GM21737 (cell line): ENCODE data around the gene FPR1.
"Not testable (repeated sequence)": the region's sequence is repeated elsewhere in the genome, so short reads cannot be mapped to it uniquely, and the experiment has no call there.

Experiments used
- ATAC-seq: cut with Tn5 transposase; IDR thresholded peaks from one replicate; pipeline ENCODE4 v1.9.1; 2021; ENCODE audit warnings: mild to moderate bottlenecking, moderate library complexity; ENCODE audit not compliant: unreplicated experiment

The FPR1 gene

DNA sequence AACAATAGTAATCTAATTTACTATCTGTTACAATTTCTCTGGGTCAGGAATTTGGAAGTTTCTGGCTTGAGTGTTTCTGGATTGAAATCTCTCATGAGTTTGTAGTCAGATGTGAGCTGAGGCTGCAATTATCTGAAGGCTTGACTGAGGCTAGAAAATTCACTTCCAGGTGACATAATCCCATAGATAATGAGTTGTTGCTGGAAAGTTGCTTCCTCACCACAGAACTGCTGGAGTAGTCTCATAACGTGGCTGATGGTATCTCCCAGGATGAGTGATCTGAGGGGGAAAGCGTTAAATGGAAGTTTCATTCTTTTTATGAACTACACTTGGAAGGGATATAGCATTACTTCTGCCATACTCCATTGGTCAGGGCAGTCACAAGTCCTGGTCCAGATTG lies 28.0 kb upstream of the FPR1 start:
- ATAC-seq: no peak

GRCh38 chr19:51779181-51779580 lies 27.5 kb upstream of the FPR1 start:
- no peak for ATAC-seq

GRCh38 chr19:51777570-51778462 lies 26.1 kb upstream of the FPR1 start:
- ATAC-seq: no peak

DNA sequence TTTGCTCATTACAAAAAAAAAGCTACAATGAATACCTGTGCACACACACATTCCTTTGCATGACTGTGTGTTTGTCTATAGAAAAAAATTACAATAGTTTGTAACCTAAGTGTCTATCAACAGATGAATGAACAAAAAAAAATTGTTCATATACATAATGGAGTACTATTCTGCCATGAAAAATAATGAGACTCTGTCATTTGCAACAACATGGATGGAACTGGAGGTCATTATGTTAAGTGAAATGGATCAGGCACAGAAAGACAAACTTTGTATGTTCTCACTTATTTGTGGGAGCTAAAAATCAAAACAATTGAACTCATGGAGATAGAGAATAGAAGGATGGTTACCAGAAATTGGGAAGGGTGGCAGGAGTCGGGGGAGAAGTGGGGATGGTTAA lies 24.9 kb upstream of the FPR1 start:
- not testable (repeated sequence) for ATAC-seq

DNA sequence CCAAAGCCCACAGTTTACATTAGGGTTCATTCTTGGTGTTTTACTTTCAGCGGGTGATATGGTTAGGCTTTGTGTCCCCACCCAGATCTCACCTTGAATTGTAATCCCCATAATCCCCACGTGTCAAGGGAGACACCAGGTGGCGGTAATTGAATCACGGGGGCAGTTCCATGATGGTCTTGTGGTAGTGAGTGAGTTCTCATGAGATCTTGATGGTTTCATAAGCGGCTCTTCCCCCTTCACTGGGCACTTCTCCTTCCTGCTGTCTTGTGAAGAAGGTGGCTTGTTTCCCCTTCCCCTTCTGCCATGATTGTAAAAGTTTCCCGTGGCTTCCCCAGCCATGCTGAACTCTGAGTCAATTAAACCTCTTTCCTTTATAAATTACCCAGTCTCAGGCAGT lies 21.3 kb upstream of the FPR1 start:
- no peak for ATAC-seq

DNA sequence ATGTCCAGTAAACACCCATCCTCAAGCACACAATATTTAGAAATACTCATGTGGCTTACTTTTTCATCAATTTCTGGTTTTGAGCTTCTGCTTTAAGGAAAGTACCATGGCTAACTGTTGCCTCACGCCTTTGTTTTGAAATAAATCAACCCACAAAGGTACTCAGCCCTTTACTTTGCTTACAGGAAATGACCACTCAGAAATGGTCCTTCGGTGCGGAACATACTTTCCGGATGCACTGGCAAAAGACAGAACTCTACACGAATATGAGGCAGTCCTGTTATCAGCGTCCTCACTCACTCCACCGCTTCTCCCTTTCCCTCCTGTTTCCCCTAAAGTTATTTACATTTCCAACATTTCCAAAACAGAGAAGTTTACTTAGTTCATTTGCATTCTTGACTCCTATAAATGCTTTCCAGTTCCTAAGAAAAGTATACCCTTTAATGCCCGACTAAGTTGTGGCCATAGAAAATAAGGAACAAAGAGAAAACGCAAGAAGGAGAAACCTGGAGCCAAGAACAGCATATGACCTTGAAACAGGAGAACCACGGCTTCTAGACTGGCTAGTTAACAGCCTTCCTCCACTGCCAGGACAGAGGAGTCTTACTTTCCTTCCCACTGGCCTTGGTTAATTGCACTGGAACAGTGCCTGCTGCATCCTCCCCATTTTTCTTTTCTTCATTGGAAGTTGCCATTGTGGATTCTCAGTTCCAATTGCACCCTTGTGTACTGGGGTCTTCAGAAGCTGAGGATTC lies 19.9 kb upstream of the FPR1 start:
- ATAC-seq: no peak

GRCh38 chr19:51766461-51766860 lies 14.8 kb upstream of the FPR1 start:
- no peak for ATAC-seq

DNA sequence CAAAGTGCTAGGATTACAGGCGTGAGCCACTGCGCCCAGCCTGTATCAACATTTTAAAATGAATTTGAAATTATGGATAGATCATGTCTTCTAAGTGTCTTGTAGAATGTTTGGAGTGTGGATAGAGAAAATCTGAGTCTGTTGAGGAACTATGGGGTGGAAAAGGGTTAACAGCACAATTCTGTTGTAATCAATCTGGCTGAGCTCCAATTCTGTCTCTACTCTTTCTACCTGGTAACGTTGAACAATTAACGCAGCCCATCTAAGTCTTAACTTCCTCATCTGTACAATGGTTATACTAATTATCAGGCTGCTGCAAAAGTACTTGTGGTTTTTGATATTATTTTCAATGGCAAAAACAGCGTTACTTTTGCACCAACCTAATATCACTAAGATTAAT lies 13.4 kb upstream of the FPR1 start:
- ATAC-seq: no peak

DNA sequence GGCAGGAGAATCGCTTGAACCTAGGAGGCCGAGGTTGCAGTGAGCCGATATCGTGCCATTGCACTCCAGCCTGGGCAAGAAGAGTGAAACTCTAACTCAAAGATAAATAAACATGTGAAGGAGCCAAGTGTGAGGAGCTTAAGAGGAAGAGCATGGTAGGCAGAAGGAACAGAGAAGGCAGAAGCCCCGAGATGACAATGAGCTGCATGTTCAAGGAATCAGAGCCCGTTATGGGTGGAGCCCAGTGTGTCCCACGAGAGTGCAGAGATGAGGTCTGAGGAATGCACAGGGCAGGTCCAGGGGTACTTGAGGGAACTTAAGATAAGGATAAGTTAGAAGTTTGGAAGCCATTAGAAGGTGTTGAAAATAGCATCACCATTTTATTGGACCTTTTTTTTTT lies 10.0 kb upstream of the FPR1 start:
- no peak for ATAC-seq

DNA sequence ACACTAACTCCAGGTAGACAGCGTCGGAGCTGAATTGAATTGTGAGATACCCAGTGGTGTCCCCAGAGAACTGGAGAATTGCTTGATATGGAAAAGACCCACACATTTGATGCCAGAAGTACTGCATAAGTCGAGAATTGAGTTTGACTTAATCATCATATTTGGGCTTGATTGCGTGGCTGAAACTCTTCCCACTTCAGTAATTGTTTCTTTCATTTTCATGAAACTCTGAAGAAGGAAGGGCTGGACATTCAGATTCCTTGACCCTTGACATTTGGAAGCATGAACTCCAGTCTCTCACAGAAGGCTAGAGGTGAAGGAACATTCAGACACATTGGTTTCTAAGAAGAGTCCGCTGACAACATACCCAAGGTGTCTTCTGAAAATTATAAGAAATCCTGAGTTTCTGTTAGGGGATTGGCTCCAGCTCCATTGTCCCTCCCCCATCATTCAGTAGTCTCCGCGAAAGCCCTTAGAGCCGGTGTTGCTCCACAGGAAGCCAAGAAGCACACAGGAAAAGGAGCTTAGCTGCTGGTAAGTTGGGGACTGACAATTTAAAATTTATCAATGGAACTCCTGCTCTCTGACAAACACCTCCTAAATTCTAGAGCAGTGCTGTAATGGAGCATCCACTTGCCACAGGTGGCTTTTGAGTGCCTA lies 9.1 kb upstream of the FPR1 start, which contains the start of gene FPR2:
Gene FPR2, plus strand, starts transcription at position 484 of the 660 bp plus-strand sequence. CDS start 7,479 bp downstream, outside the sequence.
- ATAC-seq: no peak

GRCh38 chr19:51755571-51755970 lies 3.9 kb upstream of the FPR1 start:
- ATAC-seq: no peak

GRCh38 chr19:51754770-51755169 lies 3.1 kb upstream of the FPR1 start:
- ATAC-seq: no peak

- ATAC-seq: no peak
Observed at GRCh38 chr19:51754109-51754508, 2.4 kb upstream of the FPR1 start.

DNA sequence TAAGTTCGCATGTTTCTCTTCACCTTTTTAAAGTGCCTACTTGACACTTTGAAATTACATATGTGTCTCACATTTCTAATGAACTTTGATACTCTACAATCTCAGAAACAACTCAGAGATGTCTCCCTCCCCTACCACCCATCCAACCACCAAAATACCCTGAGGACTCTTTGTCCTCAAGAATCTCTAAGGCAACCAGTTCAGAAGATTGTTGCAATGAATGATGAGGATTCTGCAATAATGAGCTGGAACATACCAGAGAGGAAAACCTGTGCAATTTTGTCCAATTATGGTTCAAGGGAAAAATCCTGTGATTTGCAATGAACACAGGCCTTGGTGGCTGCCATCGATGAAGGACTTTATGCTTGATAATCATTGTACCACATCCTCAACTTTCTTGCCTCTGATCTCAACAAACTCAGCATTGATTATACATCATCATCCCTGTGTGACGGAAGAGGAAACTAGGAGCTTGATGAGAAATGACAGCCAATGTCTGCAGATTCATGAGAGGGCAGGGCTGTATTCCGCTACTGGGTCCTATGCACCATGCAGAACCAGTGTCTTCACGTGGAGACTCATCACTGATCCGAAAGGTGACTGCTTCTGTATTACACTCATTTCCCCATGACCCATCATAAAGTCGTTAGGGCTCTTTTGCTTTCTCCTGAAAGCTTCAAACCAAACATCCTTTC lies 1.1 kb downstream of the FPR1 start:
- no peak for ATAC-seq

DNA sequence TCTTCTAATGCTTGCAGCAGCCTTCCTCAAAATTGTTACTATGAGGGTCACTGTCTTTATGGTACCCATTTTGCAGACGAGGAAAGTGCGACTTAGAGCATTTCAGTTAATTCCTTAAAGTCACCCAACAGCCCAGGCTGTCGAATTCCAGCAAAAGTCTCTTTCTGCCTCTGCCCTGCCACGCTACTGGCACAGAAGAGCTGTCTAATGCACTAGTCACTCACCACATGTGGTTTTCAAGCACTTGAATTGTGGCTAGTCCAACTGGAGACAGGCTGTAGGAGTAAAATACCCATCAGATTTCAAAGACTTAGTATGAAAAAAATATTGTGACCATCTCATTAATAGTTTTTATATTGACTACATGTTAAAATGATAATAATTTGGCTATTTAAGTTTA lies 1.7 kb downstream of the FPR1 start:
- no peak for ATAC-seq

DNA sequence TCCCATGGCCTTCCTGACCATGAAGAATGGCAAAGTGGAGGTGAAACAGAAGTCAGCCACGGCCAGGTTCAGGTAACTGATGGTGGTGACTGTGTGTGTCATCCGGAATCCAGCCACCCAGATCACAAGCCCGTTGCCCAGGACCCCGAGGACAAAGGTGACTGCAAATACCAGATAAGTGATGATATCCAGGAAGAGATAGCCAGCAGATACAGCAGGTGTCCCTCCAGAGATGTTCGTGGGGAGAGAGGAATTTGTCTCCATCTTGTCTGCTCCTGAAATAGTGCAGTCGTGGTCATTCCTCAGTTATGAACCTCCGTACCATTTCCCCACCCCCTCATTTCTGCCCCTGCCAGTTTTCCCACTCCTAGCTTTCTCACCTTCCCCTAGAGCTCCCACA lies 4.9 kb downstream of the FPR1 start:
- ATAC-seq: no peak

DNA sequence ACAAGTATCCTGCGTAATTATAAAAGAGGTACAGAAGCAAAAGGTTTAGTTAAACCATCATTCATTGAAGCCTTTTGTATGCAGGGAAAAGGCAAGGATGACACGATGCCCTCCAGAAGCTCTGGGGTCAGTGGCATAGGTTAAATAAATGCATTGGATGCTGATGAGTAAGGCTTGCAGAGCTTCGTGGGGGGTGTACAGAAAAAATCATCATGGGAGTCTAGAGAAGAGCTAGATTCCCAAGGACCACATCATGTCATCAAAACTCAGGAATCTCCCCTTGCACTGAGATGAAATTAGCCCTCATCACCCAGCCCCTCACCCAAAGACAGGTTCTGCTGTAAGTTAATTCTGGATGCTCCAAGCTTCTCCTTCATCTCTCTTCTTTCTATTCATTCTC lies 8.3 kb downstream of the FPR1 start:
- ATAC-seq: no peak

DNA sequence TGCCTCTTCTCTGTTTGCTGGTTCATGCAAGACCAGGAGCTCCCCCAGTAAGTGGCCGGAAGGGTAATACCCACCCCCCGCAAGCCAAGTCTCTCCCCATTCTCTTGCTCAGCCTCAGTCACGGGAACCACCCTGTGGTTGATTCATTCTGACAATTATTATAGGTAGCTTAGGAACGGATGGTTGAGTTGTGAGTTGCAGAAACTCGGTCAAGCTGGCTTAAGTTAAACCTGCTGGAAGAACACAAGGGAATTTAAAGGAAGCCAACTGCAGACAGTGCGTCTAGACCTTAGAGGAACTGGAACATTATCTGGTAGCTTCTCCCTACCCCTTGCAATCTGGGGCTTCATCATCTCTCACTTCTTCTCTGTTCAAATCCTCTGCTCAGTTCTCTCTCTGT lies 8.9 kb downstream of the FPR1 start:
- ATAC-seq: no peak

DNA sequence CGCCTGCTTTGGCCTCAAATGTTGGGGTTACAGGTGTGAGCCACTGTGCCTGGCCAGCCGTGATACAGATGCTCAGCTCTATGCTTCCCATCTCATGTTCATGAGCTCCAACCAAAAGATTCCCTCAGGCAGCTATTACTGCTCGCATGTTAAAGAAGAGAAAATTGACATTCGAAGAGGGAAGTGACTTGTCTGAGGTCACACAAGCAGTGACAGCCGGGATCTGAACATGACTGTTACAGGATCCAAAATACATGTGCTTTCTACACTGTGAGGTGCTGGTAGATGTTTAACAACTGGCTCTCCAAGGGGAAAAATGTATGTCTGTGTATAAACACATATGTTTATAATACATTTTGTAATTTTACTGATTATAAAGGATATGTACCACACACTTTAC lies 11.3 kb downstream of the FPR1 start:
- ATAC-seq: no peak

DNA sequence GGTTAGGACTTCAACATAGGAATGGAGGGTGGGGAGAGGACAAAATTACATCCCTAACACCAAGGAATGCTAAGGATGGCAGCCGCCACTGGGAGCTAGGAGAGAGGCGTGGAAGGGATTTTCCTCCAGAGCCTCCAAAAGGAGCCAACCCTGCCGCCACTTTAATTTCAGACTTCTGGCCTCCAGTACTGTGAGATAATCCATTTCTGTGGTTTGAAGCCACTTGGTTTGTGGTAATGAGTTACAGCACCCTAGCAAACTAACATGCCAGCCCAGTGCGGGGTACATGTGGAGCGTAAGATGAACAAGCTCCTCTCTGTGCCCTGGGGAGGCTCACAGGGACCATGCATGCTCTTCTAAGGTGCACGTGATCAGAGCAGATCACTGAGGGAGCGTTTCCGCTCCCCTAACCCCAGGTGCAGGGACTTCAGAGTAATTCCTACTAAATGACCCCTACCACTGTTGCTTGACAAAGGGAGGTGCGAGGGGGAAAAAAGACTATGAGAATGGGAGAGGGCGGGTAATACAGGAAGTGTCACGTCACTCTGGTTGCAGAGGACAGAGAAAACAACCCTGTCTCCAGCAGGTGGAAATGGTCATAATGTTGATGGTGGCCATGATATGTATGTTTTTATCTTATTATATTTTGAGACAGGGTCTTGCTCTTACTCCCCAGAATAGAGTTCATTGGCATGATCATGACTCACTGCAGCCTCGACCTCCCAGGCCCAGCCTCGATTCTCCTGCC lies 12.0 kb downstream of the FPR1 start:
- no peak for ATAC-seq
